Hematopoietic multipotent progenitor cell treated with erythropoietin and hydrocortisone succinate and interleukin-3 and kit ligand, for 8 days (in vitro differentiated cells): ENCODE data around the gene SLC23A2.

Experiments used
- DNase-seq: peaks from one replicate; pipeline ENCODE4 v3.0.0-alpha.2; 2015

Gene SLC23A2

GRCh38 chr20:4811661-4812181 is 189.6 kb downstream of the SLC23A2 start:
- DNase-seq: peak; percentile 48

DNA sequence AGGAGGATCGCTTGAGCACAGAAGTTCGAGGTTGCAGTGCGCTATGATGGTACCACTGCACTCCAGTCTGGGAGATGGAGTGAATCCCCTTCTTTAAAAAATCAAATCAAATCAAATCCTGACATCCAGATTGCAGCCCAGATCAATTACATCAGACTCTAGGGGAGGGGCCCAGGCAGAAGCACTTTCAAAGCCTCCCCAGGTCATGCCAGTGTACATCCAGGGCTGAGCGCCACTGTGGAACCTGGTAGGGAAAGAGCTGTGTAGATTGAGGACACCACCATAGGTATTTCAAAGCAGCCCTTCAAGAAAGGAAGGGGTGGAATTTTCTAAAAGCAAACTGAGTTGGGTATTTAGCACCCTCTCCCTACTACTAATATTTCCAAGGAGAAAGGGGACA is 190.1 kb downstream of the SLC23A2 start:
- no peak for DNase-seq

GRCh38 chr20:4810426-4811019 is 190.8 kb downstream of the SLC23A2 start:
- DNase-seq: no peak

- DNase-seq: no peak
Observed at GRCh38 chr20:4809707-4810106, 191.6 kb downstream of the SLC23A2 start.

DNA sequence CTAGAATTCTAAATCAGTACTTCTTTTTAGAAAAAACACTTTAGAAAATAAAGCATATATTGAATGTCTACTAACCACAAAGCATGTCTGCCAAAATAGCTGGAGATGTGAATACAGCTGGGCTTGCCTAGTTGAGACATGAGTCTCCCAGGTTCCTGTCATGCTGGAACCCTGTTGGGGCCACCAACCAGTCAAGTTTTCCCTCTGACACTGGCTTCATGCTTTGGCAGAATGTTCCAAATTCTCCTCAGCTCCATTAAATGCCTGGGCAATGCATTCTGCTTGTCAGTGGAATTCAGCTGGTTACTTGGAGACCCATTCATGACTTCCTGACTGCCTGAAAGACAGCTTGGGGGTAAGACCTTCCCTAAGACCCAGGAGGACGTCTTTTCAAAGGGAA is 192.4 kb downstream of the SLC23A2 start:
- no peak for DNase-seq

DNA sequence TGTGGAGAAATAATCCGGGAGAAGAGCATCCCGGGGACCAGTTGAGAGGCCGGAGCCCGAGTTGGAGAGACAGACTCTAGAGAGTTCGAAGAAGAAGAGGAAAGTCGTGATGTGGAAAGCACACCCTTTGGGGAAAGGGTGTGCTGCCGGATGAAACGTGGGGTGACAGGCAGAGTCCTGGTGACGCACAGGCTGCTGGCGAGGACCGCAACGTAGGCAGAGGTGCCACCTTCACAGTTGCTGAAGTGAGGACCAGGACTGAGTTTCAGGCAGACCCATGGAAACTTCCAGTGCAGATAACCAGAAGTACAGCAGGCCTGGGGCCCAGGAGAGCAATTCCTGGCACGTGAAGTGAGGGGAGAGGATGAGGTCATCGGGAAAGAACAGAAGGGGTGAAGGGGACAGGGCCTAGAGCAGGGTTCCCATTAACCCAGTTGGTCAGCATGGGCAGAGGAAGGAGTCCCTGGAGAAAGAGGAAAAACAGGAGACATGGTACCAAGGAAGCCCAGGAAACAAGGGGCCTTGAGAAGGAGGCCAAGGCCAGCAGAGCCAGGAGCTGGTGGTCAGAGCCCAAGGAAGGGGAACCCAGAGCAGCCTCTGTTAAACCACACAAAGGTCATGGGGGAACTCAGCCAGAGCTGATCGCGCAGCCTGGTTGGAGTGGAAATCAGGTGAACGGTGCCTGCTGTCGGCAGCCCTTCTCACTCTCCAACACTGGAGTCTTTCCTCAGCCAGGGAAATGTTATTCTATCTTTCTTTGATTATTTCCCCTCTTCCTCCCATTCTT is 195.5 kb downstream of the SLC23A2 start:
- no peak for DNase-seq

DNA sequence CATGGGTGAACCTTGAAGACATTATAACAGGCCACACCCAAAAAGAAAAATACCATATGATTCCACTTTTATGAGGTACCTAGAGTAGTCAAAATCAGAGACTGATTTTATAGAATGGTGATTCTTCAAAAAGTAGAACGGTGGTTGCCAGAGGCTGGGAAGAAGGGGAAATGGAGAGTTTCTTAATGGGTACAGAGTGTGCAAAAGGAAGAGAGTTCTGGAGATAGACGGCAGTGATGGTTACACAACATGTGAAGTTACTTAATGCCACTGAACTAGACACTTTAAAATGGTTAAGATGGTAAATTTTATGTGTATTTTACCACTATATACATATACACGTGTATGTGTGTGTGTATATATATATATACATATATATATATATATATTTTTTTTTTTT is 198.8 kb downstream of the SLC23A2 start:
- DNase-seq: no peak
